ENCODE measurements around the gene SYNJ1. TPM values are rescaled to one million over a fixed set of nuclear protein-coding genes. Genes with fewer than 3 reads are reported as not detected.
"Not testable (repeated sequence)": the region's sequence is repeated elsewhere in the genome, so short reads cannot be mapped to it uniquely, and the experiment has no call there.

Gene SYNJ1
- total RNA-seq, 1 donor from 2014 or later: 20.5 TPM

GRCh38 chr21:32736083-32736482 is 8.3 kb upstream of the SYNJ1 start:
- intact Hi-C loops (cut with micrococcal nuclease): not testable (repeated sequence)

- intact Hi-C loops (cut with micrococcal nuclease): no loop called here
Measured at GRCh38 chr21:32735524-32735923, 7.7 kb upstream of the SYNJ1 start.

GRCh38 chr21:32733990-32734613 is 6.3 kb upstream of the SYNJ1 start:
- intact Hi-C loops (cut with micrococcal nuclease): no loop called here

GRCh38 chr21:32733356-32733755 is 5.5 kb upstream of the SYNJ1 start:
- intact Hi-C loops (cut with micrococcal nuclease): no loop called here

GRCh38 chr21:32732544-32732943 is 4.7 kb upstream of the SYNJ1 start:
- intact Hi-C loops (cut with micrococcal nuclease): no loop called here

- intact Hi-C loops (cut with micrococcal nuclease): loop anchor here (1.0 to 10.0 kb wide), 7 partner anchors 43 to 912 kb away; partner anchors contain the start of genes CRYZL1 and URB1
Measured at GRCh38 chr21:32728848-32729247, 1.0 kb upstream of the SYNJ1 start.

GRCh38 chr21:32728456-32728839 is 635 bp upstream of the SYNJ1 start:
- intact Hi-C loops (cut with micrococcal nuclease): loop anchor here (1.0 to 10.0 kb wide), 7 partner anchors 44 to 913 kb away; partner anchors contain the start of genes CRYZL1 and URB1

- intact Hi-C loops (cut with micrococcal nuclease): loop anchor here (1.0 to 10.0 kb wide), 6 partner anchors 72 to 816 kb away; partner anchors contain the start of genes CFAP298, GART and SON
Measured at GRCh38 chr21:32726839-32727686, 750 bp downstream of the SYNJ1 start.

- intact Hi-C loops (cut with micrococcal nuclease): no loop called here
Measured at GRCh38 chr21:32719085-32719484, 8.7 kb downstream of the SYNJ1 start.

- intact Hi-C loops (cut with micrococcal nuclease): no loop called here
Measured at GRCh38 chr21:32717851-32718316, 9.9 kb downstream of the SYNJ1 start.

GRCh38 chr21:32716486-32716885 is 11.3 kb downstream of the SYNJ1 start:
- intact Hi-C loops (cut with micrococcal nuclease): no loop called here

- intact Hi-C loops (cut with micrococcal nuclease): no loop called here
Measured at GRCh38 chr21:32713726-32714125, 14.1 kb downstream of the SYNJ1 start.

GRCh38 chr21:32712641-32713040 is 15.2 kb downstream of the SYNJ1 start:
- intact Hi-C loops (cut with micrococcal nuclease): no loop called here

- intact Hi-C loops (cut with micrococcal nuclease): no loop called here
Measured at GRCh38 chr21:32712043-32712442, 15.8 kb downstream of the SYNJ1 start.

- intact Hi-C loops (cut with micrococcal nuclease): no loop called here
Measured at GRCh38 chr21:32710987-32711386, 16.8 kb downstream of the SYNJ1 start.

- intact Hi-C loops (cut with micrococcal nuclease): no loop called here
Measured at GRCh38 chr21:32710069-32710784, 17.6 kb downstream of the SYNJ1 start.

- intact Hi-C loops (cut with micrococcal nuclease): no loop called here
Measured at GRCh38 chr21:32708069-32708468, 19.7 kb downstream of the SYNJ1 start.

- intact Hi-C loops (cut with micrococcal nuclease): no loop called here
Measured at GRCh38 chr21:32705901-32706300, 21.9 kb downstream of the SYNJ1 start.

- intact Hi-C loops (cut with micrococcal nuclease): no loop called here
Measured at GRCh38 chr21:32705139-32705538, 22.7 kb downstream of the SYNJ1 start.

- intact Hi-C loops (cut with micrococcal nuclease): no loop called here
Measured at GRCh38 chr21:32702702-32703101, 25.1 kb downstream of the SYNJ1 start.

GRCh38 chr21:32698971-32699693 is 28.7 kb downstream of the SYNJ1 start:
- intact Hi-C loops (cut with micrococcal nuclease): no loop called here
